ENCODE data around the gene DNAJC13.

Gene DNAJC13

GRCh38 chr3:132399054-132399929 lies 18.0 kb upstream of the DNAJC13 start:
- TF ChIP-seq REST (IDR thresholded peaks at IDR 0.05; ENCODE audit: insufficient read depth in 1 of 2, low read depth in 2 of 2, low read length in 2 of 2) (no peak), POLR2AphosphoS5 (IDR thresholded peaks at IDR 0.05; ENCODE audit: low read depth, low read length) (no peak)

GRCh38 chr3:132401255-132401654 lies 16.0 kb upstream of the DNAJC13 start:
- TF ChIP-seq FOXP2 (optimal IDR thresholded peaks at IDR 0.05; ENCODE audit: borderline replicate concordance, extremely low read depth, extremely low read length, insufficient read depth) (no peak), POLR2AphosphoS5 (IDR thresholded peaks at IDR 0.05; ENCODE audit: low read depth, low read length) (no peak), SIN3A (IDR thresholded peaks at IDR 0.05; ENCODE audit: borderline replicate concordance, insufficient read depth, low read length) (no peak), REST (IDR thresholded peaks at IDR 0.05; ENCODE audit: insufficient read depth in 1 of 2, low read depth in 2 of 2, low read length in 2 of 2) (no peak), TAF1 (IDR thresholded peaks at IDR 0.05; ENCODE audit: borderline replicate concordance, insufficient read depth, low read length) (no peak)

GRCh38 chr3:132404276-132404675 lies 13.0 kb upstream of the DNAJC13 start:
- TF ChIP-seq TAF1 (IDR thresholded peaks at IDR 0.05; ENCODE audit: borderline replicate concordance, insufficient read depth, low read length) (no peak), SIN3A (IDR thresholded peaks at IDR 0.05; ENCODE audit: borderline replicate concordance, insufficient read depth, low read length) (no peak), FOXP2 (optimal IDR thresholded peaks at IDR 0.05; ENCODE audit: borderline replicate concordance, extremely low read depth, extremely low read length, insufficient read depth) (no peak), REST (IDR thresholded peaks at IDR 0.05; ENCODE audit: insufficient read depth in 1 of 2, low read depth in 2 of 2, low read length in 2 of 2) (no peak), POLR2AphosphoS5 (IDR thresholded peaks at IDR 0.05; ENCODE audit: low read depth, low read length) (no peak)

GRCh38 chr3:132405188-132405587 lies 12.1 kb upstream of the DNAJC13 start:
- no peak for TF ChIP-seq REST (IDR thresholded peaks at IDR 0.05; ENCODE audit: insufficient read depth in 1 of 2, low read depth in 2 of 2, low read length in 2 of 2)
- TF ChIP-seq SIN3A (IDR thresholded peaks at IDR 0.05; ENCODE audit: borderline replicate concordance, insufficient read depth, low read length) = no peak
- no peak for TF ChIP-seq POLR2AphosphoS5 (IDR thresholded peaks at IDR 0.05; ENCODE audit: low read depth, low read length)
- no peak for TF ChIP-seq FOXP2 (optimal IDR thresholded peaks at IDR 0.05; ENCODE audit: borderline replicate concordance, extremely low read depth, extremely low read length, insufficient read depth)
- TF ChIP-seq TAF1 (IDR thresholded peaks at IDR 0.05; ENCODE audit: borderline replicate concordance, insufficient read depth, low read length) = no peak

Data from PFSK-1 (cell line).